Transverse colon (tissue), 4 donors: Measurements from ENCODE around the gene TACC2. TPM values are rescaled to one million over a fixed set of nuclear protein-coding genes. Genes with fewer than 3 reads are reported as not detected.

Source experiments
- DNase-seq: peaks from one replicate; pipeline ENCODE4 v3.0.0-alpha.2; 2019
- H3K27ac ChIP-seq, 4 donors: fragments of 200-600 bp; sonication (generic); 2 replicates each; pipeline ENCODE4 v1.5.1; 2016 to 2018; ENCODE audit warnings: inconsistent platforms in 4 of 4
- H3K27me3 ChIP-seq: fragments of 200-600 bp; sonication (generic); 2 replicates; pipeline ENCODE4 v1.5.1; 2017; ENCODE audit warnings: inconsistent platforms
- H3K36me3 ChIP-seq, 4 donors: fragments of 200-600 bp; sonication (generic); 2 replicates each; pipeline ENCODE4 v1.5.1; 2017 to 2019; ENCODE audit warnings: inconsistent platforms in 4 of 4
- H3K4me1 ChIP-seq, 4 donors: fragments of 200-600 bp; sonication (generic); 2 replicates each; pipeline ENCODE4 v1.5.1; 2017 to 2020; ENCODE audit warnings: inconsistent platforms in 4 of 4
- H3K4me3 ChIP-seq, 4 donors: fragments of 200-600 bp; sonication (generic); 1 replicate in 1 of 4; 2 replicates in 3 of 4; pipeline versions ENCODE4 v1.5.1 to v1.6.1; 2017 to 2019; ENCODE audit warnings: inconsistent platforms in 4 of 4
- H3K9me3 ChIP-seq, 2 donors: fragments of 200-600 bp; sonication (generic); 2 replicates each; pipeline ENCODE4 v1.5.1; 2017 to 2019; ENCODE audit warnings: inconsistent platforms in 2 of 2
- EP300 ChIP-seq: sonication (generic); formaldehyde crosslinking; IDR thresholded peaks from one replicate; pipeline ENCODE4 v1.6.1; 2017; ENCODE audit warnings: antibody characterized with exemption, low read depth
- POLR2A ChIP-seq: fragments of 450-650 bp; IDR thresholded peaks from one replicate; pipeline ENCODE4 v1.6.1; 2016; ENCODE audit warnings: antibody characterized with exemption, mild to moderate bottlenecking, moderate library complexity
- POLR2AphosphoS5 ChIP-seq, 3 donors: sonication (generic); formaldehyde crosslinking; IDR thresholded peaks; one replicate each; pipeline ENCODE4 v1.6.1; 2016; ENCODE audit warnings: antibody characterized with exemption in 3 of 3
- WGBS, 2 donors: methylation state at CpG; one replicate each; pipeline ENCODE4 v1.1.5; 2018; ENCODE audit warnings: low coverage in 1 of 2; 5-methylcytosine and 5-hydroxymethylcytosine counted together
- in situ Hi-C, 4 donors: fragments of 200-750 bp; cut with MboI; loops; one replicate each; pipeline versions ENCODE4 v1.15.0 to v1.15.1; 2017; ENCODE audit warnings: low sequenced_read_pairs in 3 of 4, low pct_ligation_motif_present in 1 of 4, low pct_unique_long_range_greater_than_20kb in 1 of 4
- intact Hi-C: fragments of 100-400 bp; cut with DNase I; formaldehyde crosslinking; loops from one replicate; pipeline ENCODE4 v1.15.1; 2023; ENCODE audit warnings: low total_unique reads
- total RNA-seq, 4 donors: library from RNA; depleted of rRNA; stranded (reverse); fragments of >200 nt; gene quantifications; one replicate each; pipeline ENCODE4 v1.1.0, GENCODE V29; 2016
- TF ChIP-seq, protein P1 (sequence below), 5 experiments: fragments of 200-600 bp in 3 of 5; fragments of 450-650 bp in 2 of 5; sonication (generic) in 3 of 5; IDR thresholded peaks; 1 replicate in 2 of 5; 2 replicates in 3 of 5; pipeline ENCODE4 v1.5.1; 2016 to 2017; ENCODE audit warnings: antibody characterized with exemption in 5 of 5, inconsistent platforms in 3 of 5, mild to moderate bottlenecking in 2 of 5, moderate library complexity in 1 of 5

Gene TACC2
- total RNA-seq, 4 donors from 2014 or later, result 65.9 to 178 (median 101) TPM

DNA sequence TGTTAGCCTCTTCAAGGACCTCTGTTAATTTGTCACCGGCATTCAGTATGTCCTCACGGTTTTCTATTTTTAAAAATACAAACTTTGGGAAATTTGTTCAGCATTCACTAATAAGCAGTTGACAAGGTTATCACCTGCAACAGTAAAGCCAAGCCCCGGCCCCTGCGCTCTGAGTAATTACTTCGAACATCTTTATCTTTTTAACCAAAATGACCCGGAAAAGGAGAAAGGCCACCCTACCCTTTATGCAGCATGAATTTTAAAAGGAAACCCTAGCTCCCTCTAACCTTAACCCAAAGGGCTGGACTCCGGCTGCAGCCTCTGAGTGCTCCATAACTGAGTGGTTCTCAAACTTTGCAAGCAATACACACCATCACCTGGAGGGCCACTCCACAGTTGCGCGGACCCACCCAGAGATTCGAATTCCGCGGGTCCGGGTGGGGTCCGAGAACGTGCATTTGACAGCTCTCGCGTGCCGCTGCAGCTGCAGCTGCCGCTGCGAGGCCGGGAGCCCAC lies 14.9 kb upstream of the TACC2 start:
- 11 to 40% methylated on average over 2 to 15 of the region's 21 CpGs for WGBS, 2 donors

DNA sequence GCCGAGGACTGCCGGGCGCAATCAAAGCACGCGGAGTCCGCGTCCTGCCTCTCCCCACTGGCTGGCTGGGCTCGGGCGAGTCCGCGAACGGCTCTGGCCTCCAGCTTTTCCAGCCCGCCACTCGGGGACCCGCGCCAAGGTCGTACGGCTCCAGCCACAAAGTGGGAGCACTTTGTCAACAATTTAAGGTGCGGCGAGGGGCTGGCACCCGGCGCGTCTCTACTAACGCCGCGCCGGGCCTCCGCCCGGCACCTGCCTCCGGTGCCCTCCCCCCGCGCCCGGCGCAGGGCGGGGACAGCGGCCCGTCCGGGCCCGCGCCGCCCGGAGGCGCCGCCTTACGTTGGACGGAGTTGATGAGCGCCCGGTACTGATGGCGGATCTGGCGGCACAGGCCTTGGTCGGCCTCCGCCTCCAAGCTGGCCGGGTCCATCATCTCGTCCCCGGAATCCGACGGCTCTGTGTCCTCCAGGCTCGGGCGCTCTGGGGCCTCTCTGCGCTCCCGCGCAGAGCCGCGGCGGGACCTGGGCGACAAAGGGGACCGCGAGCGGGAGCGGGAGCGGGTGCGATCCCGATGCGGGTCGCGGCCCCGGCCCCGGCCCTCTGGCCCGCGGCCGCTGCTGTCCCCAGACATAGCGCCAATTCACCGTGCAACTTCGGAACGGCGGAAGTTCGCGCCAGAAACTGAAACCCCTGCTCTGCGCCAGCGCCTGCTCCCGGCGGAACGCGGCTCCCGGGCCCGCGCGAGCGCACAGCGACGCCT lies 14.2 kb upstream of the TACC2 start, which contains the start of gene NSMCE4A:
Gene NSMCE4A (minus strand): TSS at position 683 of the 760 bp plus-strand sequence. CDS start 52 bp downstream, at position 631.
- peak within 1 kb of the TSS; percentile 84 to 99 (median 94) for H3K4me3 ChIP-seq
- H3K27ac ChIP-seq, result peak within 1 kb of the TSS; percentile 98 to 100 (median 100)
- no peaks in the 10 kb centered on the region for H3K27me3 ChIP-seq
- TF ChIP-seq EP300 (no peak), POLR2AphosphoS5 (IDR thresholded peaks at IDR 0.05) (peak in 2 of 3 donors; percentile 32 to 44), POLR2A (peak; percentile 79)
- TF ChIP-seq, protein P1, sequence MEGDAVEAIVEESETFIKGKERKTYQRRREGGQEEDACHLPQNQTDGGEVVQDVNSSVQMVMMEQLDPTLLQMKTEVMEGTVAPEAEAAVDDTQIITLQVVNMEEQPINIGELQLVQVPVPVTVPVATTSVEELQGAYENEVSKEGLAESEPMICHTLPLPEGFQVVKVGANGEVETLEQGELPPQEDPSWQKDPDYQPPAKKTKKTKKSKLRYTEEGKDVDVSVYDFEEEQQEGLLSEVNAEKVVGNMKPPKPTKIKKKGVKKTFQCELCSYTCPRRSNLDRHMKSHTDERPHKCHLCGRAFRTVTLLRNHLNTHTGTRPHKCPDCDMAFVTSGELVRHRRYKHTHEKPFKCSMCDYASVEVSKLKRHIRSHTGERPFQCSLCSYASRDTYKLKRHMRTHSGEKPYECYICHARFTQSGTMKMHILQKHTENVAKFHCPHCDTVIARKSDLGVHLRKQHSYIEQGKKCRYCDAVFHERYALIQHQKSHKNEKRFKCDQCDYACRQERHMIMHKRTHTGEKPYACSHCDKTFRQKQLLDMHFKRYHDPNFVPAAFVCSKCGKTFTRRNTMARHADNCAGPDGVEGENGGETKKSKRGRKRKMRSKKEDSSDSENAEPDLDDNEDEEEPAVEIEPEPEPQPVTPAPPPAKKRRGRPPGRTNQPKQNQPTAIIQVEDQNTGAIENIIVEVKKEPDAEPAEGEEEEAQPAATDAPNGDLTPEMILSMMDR (IDR thresholded peaks at IDR 0.05), result peak in 4 of 5 experiments; percentile 66 to 75 (median 70)
- H3K9me3 ChIP-seq, result no peaks in the 10 kb centered on the region
- intact Hi-C loops (loop anchor here (2.0 to 10.0 kb wide), 2 partner anchors 70 to 138 kb away; no protein-coding TSS in a partner anchor), in situ Hi-C loops (no loop called here)
- peak; percentile 82 for DNase-seq
- 1% methylated on average over 57 of the region's 101 CpGs; no CpG with 5 or more reads in 1 of the 2 donors for whole genome bisulfite sequencing, 2 donors
- peaks cover 0 to 11% (median 5%) of the 10 kb centered on the region in 4 donors for H3K36me3 ChIP-seq
- H3K4me1 ChIP-seq, result peaks cover 11 to 22% (median 19%) of the 10 kb centered on the region in 4 donors

More for the DNA sequence above, 14.9 kb upstream of the TACC2 start:
- H3K27me3 ChIP-seq, result no peaks in the 10 kb centered on the region
- H3K27ac ChIP-seq, result peak overlapping the region; percentile 98 to 100 (median 100)
- H3K36me3 ChIP-seq, result peaks cover 0 to 16% (median 7%) of the 10 kb centered on the region in 4 donors
- in situ Hi-C loops, result no loop called here
- TF ChIP-seq, protein P1 (IDR thresholded peaks at IDR 0.05), result peak in 1 of 5 experiments; percentile 20
- TF ChIP-seq EP300, result no peak
- no peak for TF ChIP-seq POLR2AphosphoS5 (IDR thresholded peaks at IDR 0.05)
- no peak for TF ChIP-seq POLR2A
- intact Hi-C loops, result loop anchor here (2.0 to 10.0 kb wide), 2 partner anchors 71 to 139 kb away; no protein-coding TSS in a partner anchor
- DNase-seq, result no peak
- H3K4me1 ChIP-seq, result peaks cover 11 to 22% (median 19%) of the 10 kb centered on the region in 4 donors
- no peaks in the 10 kb centered on the region for H3K9me3 ChIP-seq
- H3K4me3 ChIP-seq, result peak overlapping the region; percentile 84 to 99 (median 94)

DNA sequence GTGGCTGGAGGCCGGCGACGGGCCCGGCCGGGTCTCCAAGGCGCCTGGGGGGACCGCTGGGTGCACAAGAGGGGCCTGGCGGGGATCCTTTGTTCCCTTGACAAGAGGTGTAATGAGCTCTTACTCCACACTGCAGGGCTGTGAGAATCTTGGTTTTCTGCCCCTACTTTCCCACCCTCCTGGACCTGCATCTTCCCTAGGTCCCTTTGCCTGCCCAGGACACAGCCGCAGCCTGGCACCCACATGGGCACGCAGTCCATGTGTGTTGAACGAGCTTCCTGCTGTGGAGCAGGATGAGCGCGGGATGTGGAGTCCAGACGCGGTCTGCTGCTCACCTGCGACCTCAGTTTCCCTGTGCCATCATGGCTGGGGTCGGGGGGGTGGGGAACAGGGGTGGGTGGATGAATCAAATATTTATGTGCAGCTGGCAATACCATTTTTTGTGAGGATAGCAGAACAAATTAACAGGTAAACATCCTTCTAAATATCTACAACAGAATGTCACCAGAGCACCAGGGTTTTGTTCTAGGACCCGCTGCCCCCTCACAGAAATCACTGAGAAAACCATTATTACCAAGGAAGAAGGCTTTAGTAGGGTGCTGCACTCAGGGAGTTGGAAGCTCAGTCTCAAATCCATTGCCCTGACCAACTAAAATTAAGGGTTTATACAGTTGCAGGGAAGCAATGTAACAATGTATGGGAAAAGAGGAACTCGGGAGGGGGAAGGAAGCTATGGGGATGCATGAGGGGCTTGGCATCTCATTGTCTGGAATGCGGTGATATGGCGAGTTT lies 13.5 kb upstream of the TACC2 start:
- Histone ChIP-seq H3K4me3 (peak overlapping the region in 3 of 4 donors; percentile 84 to 99 (median 99)), H3K9me3 (no peaks in the 10 kb centered on the region), H3K27me3 (no peaks in the 10 kb centered on the region), H3K36me3 (peaks cover 0 to 6% (median 2%) of the 10 kb centered on the region in 4 donors), H3K4me1 (peaks cover 11 to 22% (median 19%) of the 10 kb centered on the region in 4 donors), H3K27ac (peak overlapping the region; percentile 98 to 100 (median 100))
- intact Hi-C loops (loop anchor here (2.0 to 10.0 kb wide), 2 partner anchors 69 to 137 kb away; no protein-coding TSS in a partner anchor), in situ Hi-C loops (no loop called here)
- 38 to 72% methylated on average over 5 to 19 of the region's 21 CpGs for WGBS, 2 donors
- TF ChIP-seq POLR2A, result no peak
- TF ChIP-seq, protein P1 (IDR thresholded peaks at IDR 0.05), result peak in 1 of 5 experiments; percentile 28
- no peak for TF ChIP-seq POLR2AphosphoS5 (IDR thresholded peaks at IDR 0.05)
- no peak for DNase-seq
